Left ventricle myocardium superior (tissue), 1 donor: ENCODE data around the gene PTH2R. TPM values are rescaled to one million over a fixed set of nuclear protein-coding genes. Genes with fewer than 3 reads are reported as not detected.
A peak's percentile ranks its signal among the peaks of the same experiment; 100 is the strongest.
"Not testable (repeated sequence)": the region's sequence is repeated elsewhere in the genome, so short reads cannot be mapped to it uniquely, and the experiment has no call there.

Source experiments
- ATAC-seq: fragments of 200-7000 bp; cut with Tn5 transposase; one replicate; pipeline ENCODE4 v1.9.1; 2020; ENCODE audit warnings: mild to moderate bottlenecking, moderate library complexity
- DNase-seq: peaks from one replicate; pipeline ENCODE4 v3.0.0-alpha.2; 2020
- intact Hi-C: fragments of 100-400 bp; cut with micrococcal nuclease; formaldehyde crosslinking; loops from one replicate; pipeline ENCODE4 v1.11.0; 2022
- total RNA-seq: library from RNA; stranded (reverse); fragmentation: NEBNext Ultra II Directional; extraction: Animal tissue kit (Norgen Biotek cat#: 25700); gene quantifications from one replicate; pipeline ENCODE4 v1.2.1, GENCODE V29; 2021
- donor health status: DM: no; HTN: yes; CAD: no; lungs with severe emphysema.

The PTH2R gene
- total RNA-seq, 1 donor from 2014 or later = not detected

DNA sequence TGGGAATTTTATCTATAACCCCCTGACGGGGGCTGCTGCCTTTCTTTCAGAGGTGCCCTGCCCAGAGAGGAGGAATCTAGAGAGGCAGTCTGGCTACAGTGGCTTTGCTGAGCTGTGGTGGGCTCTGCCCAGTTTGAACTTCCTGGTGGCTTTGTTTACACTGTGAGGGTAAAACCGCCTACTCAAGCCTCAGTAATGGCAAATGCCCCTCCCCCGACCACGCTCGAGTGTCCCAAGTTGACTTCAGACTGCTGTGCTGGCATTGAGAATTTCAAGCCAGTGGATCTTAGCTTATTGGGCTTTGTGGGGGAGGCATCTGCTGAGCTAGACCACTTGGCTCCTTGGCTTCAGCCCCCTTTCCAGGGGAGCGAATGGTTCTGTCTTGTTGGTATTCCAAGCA, 118.6 kb downstream of the PTH2R start:
- not testable (repeated sequence) for DNase-seq

DNA sequence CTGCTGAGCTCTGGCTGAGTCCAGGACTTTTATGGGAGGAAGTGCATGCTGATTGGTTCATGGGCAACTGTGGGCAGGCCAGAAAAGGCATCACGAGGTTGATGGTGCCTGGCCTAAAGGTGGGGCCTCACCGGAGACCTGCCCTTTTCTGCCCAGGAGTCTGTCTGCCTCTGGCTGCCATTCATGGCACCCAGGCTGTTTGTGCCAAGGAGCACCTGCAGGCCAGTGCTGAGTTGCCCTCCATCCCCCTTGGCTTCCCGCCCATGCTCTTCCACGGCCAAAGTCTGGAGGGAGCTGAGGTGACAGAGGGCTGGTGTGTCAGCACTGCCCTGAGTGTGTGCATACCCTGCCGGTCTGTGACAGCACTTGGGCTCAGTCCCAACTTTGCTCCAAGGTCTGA, 123.2 kb downstream of the PTH2R start:
- ATAC-seq = peak; percentile 96
- intact Hi-C loops = no loop called here
- DNase-seq = peak; percentile 51

More for the DNA sequence above, 118.6 kb downstream of the PTH2R start:
- ATAC-seq, intact Hi-C loops: not testable (repeated sequence)

DNA sequence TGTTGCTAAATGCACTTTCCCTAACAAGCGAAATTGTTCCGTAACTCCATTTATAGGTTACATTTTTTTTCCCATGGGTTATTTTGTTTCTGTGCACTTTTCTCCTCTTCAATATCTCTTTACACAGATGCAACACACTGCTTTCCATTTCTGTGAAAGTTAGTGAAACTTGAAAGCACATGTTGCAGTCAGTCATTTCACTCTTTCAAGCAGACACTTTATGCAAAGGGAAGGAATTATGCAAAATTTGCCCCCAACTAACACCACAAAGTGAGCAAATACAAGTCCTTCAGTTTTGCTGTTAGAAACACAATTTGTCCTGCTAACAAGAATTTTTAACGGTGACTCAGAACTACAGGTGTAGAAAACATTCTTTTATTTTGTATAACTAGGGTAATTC, 124.8 kb downstream of the PTH2R start:
- ATAC-seq (no peak), DNase-seq (no peak)
- intact Hi-C loops = no loop called here

DNA sequence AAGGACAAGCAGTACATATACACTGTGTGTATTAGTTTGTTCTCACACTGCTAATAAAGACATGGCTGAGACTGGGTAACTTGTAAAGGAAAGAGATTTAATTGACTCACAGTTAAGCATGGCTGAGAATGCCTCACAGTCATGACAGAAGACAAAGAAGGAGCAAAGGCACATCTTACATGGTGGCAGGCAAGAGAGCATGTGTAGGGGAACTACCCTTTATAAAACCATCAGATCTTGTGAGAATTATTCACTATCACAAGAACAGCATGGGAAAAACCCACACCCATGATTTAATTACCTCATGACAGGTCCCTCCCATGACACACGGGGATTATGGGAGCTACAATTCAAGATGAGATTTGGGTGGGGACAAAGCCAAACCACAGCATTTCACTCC, 129.0 kb downstream of the PTH2R start:
- intact Hi-C loops, DNase-seq, ATAC-seq: not testable (repeated sequence)

DNA sequence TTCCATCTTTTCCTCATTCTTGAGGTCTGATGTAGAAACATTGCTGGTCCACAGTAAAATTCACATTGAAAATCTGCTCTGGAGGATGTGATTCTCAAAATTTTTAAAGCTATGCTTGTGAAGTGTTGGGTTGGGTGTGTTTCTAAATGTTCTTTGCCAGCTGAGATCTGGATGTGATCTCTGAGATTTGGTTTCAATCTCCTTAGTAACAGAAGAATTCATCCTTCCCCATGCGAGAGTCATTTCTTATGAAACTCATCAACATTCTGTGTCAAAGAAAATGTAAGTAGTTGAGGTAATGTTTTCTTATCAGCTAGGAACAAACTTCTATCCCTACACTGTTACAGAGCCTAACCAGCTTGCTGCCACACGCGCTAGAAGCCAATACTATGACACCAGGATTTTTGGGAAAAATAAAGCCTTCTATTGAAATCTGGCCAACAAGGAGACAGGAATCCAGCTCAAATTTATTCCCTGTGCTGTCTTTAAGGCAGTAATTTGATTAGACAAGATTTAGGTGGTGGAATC, 134.9 kb downstream of the PTH2R start:
- intact Hi-C loops = no loop called here
- ATAC-seq (no peak), DNase-seq (no peak)

DNA sequence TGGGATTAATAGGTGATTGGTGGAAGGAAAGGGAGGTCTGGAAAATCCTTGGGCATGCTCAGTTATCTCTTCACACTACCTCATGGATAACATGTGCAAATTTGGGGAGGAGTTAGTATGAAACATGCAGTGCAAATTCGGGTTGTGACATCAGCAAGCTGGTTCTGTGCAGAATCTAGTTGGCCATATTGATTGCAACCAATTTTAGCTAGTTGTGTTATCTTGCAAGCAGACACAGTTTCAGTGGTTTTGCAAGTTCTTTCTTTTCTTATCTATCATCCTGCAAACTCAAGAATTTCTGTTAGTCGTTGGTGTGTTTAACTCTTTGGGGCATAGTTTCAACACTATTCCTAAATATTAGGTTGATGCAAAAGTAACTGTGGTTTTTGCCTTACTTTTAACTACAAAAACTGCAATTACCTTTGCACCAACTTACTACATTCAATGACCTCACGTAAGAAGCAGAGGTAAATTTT, 135.4 kb downstream of the PTH2R start:
- DNase-seq (no peak), ATAC-seq (no peak)
- intact Hi-C loops = no loop called here

DNA sequence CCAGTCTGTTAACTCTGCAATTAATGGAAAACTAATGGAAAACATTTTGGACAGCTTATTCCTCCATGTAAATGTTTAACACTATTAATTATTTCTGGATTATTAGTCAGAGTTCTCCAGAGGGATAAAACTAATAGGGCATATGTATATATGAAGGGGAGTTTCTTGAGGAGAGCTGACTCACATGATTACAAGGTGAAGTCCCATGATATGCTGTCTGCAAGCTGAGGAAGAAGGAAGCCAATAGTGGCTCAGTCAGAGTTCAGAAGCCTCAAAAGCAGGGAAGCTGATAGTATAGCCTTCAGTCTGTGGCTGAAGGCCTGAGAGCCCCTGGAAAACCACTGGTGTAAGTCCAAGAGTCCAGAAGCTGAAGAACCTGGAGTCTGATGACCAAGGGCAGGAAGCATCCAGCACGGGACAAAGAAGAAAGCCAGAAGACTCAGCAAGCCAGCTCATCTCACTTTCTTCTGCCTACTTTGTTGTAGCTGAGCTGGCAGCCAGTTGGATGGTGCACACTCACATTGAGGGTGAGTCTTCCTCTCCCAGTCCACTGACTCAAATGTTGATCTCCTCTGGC, 136.0 kb downstream of the PTH2R start:
- intact Hi-C loops = no loop called here
- ATAC-seq (no peak), DNase-seq (no peak)

Other genes starting within 250 kb of the PTH2R start
- gene CRYGA, start 243.2 kb upstream of the PTH2R start, total RNA-seq = not detected
- not detected for gene C2orf80, start 216.8 kb upstream of the PTH2R start, total RNA-seq
- gene IDH1, start 151.7 kb upstream of the PTH2R start, total RNA-seq = 50.8 TPM
- gene PIKFYVE, start 140.5 kb upstream of the PTH2R start, total RNA-seq = 16.1 TPM